ENCODE results near the gene PGM3. TPM values are rescaled to one million over a fixed set of nuclear protein-coding genes. Genes with fewer than 3 reads are reported as not detected.
A peak's percentile ranks its signal among the peaks of the same experiment; 100 is the strongest.

PGM3 gene
- total RNA-seq, 4 donors from 2014 or later: 3.9 to 13.2 (median 8.8) TPM

DNA sequence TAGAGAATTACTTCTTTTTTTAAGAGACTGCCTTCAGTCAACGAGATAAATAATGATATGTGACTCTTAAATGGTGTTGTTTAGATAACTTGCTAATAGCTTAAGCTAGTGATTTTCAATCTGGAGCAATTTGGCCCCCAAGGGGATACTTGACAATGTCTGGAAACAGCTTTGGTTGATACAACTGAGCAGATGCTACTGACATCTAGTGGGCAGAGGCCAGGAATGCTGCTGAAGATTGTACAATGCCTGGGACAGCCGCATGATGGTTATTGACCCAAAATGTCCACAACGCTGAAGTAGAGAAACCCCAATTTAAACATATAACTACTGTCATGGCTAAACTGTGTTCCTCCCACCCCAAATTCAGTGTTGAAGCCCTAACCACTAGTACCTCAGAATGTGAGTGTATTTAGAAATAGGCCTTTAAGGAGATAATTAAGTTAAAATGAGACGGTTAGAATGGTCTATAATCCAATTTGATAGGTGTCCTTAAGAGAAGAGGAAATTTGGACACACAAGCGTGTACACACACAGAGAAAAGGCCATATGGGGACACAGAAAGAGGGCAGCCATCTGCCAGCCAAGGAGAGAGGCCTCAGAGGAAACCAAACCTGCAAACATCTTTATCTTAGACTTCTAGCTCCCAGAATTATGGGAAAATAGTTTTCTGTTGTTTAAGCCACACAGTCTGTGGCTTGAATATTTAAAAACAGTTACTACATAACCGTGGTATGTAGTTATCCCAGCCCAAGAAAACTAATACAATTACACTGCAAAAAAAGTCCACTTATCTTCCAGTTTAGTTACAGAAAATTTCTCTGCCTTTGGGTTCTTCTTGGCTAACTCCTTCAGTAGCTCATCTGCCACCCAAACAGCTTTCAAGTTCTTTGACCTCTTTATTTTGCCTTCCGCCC is 22.3 kb upstream of the PGM3 start:
- DNase-seq (peak; percentile 17 to 40), ATAC-seq (peak; percentile 83 to 86)
- TF ChIP-seq POLR2A (IDR thresholded peaks at IDR 0.05): no peak
- TF ChIP-seq, protein P1, sequence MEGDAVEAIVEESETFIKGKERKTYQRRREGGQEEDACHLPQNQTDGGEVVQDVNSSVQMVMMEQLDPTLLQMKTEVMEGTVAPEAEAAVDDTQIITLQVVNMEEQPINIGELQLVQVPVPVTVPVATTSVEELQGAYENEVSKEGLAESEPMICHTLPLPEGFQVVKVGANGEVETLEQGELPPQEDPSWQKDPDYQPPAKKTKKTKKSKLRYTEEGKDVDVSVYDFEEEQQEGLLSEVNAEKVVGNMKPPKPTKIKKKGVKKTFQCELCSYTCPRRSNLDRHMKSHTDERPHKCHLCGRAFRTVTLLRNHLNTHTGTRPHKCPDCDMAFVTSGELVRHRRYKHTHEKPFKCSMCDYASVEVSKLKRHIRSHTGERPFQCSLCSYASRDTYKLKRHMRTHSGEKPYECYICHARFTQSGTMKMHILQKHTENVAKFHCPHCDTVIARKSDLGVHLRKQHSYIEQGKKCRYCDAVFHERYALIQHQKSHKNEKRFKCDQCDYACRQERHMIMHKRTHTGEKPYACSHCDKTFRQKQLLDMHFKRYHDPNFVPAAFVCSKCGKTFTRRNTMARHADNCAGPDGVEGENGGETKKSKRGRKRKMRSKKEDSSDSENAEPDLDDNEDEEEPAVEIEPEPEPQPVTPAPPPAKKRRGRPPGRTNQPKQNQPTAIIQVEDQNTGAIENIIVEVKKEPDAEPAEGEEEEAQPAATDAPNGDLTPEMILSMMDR (IDR thresholded peaks at IDR 0.05 in 4 of 5, conservative IDR thresholded peaks at IDR 0.05 in 1 of 5): peak in 4 of 5 experiments; percentile 40 to 76 (median 58)
- Histone ChIP-seq H3K36me3 (no peaks in the 10 kb centered on the region), H3K4me1 (peaks cover 7% of the 10 kb centered on the region in 2 donors), H3K4me3 (no peak overlapping the region), H3K9me3 (no peaks in the 10 kb centered on the region), H3K27me3 (no peaks in the 10 kb centered on the region), H3K27ac (no peak overlapping the region)
- in situ Hi-C loops (cut with MboI; ENCODE audit: low sequenced_read_pairs in 4 of 4) (no loop called here), intact Hi-C loops (cut with DNase I; ENCODE audit: low total_unique reads) (loop anchor here (1.0 kb wide), 1 partner anchor 148 kb away; the partner anchor contains the start of gene DOP1A)

DNA sequence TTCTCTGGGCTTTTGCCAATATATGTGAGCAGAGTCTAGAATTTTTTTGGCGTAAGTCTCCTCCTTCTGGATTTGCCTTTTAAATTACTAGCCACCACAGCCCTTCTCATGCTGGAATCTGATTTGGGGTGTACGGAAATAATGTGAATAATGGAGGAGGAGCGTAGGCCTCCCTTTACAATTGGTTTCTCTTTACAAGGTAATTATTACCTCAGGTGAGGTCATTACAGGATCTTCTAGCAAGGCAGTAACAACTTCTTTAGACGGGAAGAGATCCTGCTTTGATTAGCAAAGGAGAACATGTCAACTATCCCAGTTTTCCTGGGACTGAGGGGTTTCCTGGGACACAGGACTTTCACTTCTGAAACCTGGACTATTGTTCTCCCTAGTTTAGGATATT is 9.0 kb upstream of the PGM3 start:
- ATAC-seq: no peak
- Histone ChIP-seq H3K4me1 (peaks cover 0 to 6% of the 10 kb centered on the region in 2 donors), H3K27ac (no peak overlapping the region), H3K4me3 (no peak overlapping the region), H3K27me3 (no peaks in the 10 kb centered on the region), H3K9me3 (no peaks in the 10 kb centered on the region), H3K36me3 (peaks cover 0 to 6% of the 10 kb centered on the region in 2 donors)
- no peak for TF ChIP-seq POLR2A (IDR thresholded peaks at IDR 0.05)
- TF ChIP-seq, protein P1 (IDR thresholded peaks at IDR 0.05 in 4 of 5, conservative IDR thresholded peaks at IDR 0.05 in 1 of 5): no peak
- DNase-seq: no peak
- in situ Hi-C loops (cut with MboI; ENCODE audit: low sequenced_read_pairs in 4 of 4): no loop called here
- intact Hi-C loops (cut with DNase I; ENCODE audit: low total_unique reads): no loop called here

DNA sequence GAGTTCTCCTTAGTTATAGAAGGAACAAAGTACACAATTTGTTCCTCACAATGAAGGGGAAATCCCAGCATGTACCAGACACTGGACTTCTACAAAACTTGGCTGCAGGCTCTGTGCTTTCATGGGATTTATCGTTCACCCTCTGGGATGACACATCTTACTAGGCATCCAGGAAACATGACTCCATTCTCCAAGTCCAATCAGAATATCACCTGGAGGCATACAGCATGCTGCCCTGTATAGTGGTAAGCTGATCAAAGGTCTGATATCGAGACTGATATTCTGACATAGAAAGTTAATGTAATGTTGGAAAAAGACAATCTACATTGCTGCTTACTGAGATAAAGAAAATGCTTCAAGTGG is 6.8 kb upstream of the PGM3 start:
- DNase-seq: peak in 1 of 2 donors; percentile 17
- in situ Hi-C loops (cut with MboI; ENCODE audit: low sequenced_read_pairs in 4 of 4) (loop anchor here in 2 of 4 donors (10.0 to 25.0 kb wide), 2 partner anchors 135 to 963 kb away; partner anchors contain the start of genes DOP1A (in 1 of the 2), IBTK (in 1 of the 2) and UBE3D (in 1 of the 2)), intact Hi-C loops (cut with DNase I; ENCODE audit: low total_unique reads) (loop anchor here (10.0 kb wide), 1 partner anchor 955 kb away; the partner anchor contains the start of gene IBTK)
- ATAC-seq: peak; percentile 73 to 92
- Histone ChIP-seq H3K9me3 (no peaks in the 10 kb centered on the region), H3K36me3 (peaks cover 0 to 13% of the 10 kb centered on the region in 2 donors), H3K4me1 (peaks cover 0 to 6% of the 10 kb centered on the region in 2 donors), H3K27me3 (no peaks in the 10 kb centered on the region), H3K4me3 (no peak overlapping the region), H3K27ac (peak overlapping the region in 1 of 4 donors; percentile 62)
- TF ChIP-seq, protein P1 (IDR thresholded peaks at IDR 0.05 in 4 of 5, conservative IDR thresholded peaks at IDR 0.05 in 1 of 5): no peak
- no peak for TF ChIP-seq POLR2A (IDR thresholded peaks at IDR 0.05)

DNA sequence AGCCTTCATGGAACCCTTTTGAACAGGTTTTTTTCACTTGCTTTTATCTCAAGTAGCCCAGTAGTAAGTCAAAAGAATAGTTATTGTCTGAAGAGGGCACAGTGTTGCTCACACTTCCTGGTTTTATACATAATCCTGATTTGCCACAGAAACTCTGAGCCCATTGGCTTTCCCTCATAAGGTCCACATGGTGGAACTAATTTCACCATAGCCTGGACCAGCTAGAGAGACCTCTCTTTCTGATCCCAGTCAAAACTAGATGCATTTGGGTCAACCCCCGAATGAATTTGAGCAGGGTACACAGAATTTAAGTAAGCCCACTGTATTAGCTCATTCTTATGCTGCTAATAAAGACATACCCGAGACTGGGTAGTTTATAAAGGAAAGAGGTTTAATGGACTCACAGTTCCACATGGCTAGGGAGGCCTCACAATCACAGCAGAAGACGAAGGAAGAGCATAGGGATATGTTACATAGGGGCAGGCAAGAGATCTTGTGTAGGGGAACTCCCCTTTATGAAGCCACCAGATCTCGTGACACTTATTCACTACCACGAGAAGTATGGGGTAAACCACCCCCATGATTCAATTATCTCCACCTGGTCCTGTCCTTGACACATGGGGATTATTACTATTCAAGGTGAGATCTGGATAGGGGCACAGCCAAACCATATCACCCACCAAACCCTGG is 6.3 kb upstream of the PGM3 start:
- Histone ChIP-seq H3K27ac (peak overlapping the region in 1 of 4 donors; percentile 62), H3K4me3 (no peak overlapping the region), H3K9me3 (no peaks in the 10 kb centered on the region), H3K4me1 (peaks cover under 1 to 8% of the 10 kb centered on the region in 2 donors), H3K27me3 (no peaks in the 10 kb centered on the region), H3K36me3 (peaks cover 0 to 13% of the 10 kb centered on the region in 2 donors)
- in situ Hi-C loops (cut with MboI; ENCODE audit: low sequenced_read_pairs in 4 of 4) (loop anchor here in 2 of 4 donors (10.0 to 25.0 kb wide), 2 partner anchors 135 to 962 kb away; partner anchors contain the start of genes DOP1A (in 1 of the 2), IBTK (in 1 of the 2) and UBE3D (in 1 of the 2)), intact Hi-C loops (cut with DNase I; ENCODE audit: low total_unique reads) (loop anchor here (10.0 kb wide), 1 partner anchor 955 kb away; the partner anchor contains the start of gene IBTK)
- no peak for TF ChIP-seq POLR2A (IDR thresholded peaks at IDR 0.05)
- TF ChIP-seq, protein P1 (IDR thresholded peaks at IDR 0.05 in 4 of 5, conservative IDR thresholded peaks at IDR 0.05 in 1 of 5): no peak
- no peak for DNase-seq
- peak; percentile 16 to 28 for ATAC-seq

Data from gastrocnemius medialis (tissue), 4 donors.